Activated naive CD4-positive, alpha-beta T cell treated with anti-CD3 and anti-CD28 coated beads, Interleukin-2, amount 10 ng/mL, durations not matched to agents 7 days and 5 days (primary cell): ENCODE measurements around the gene BID.
"Not testable (repeated sequence)": the region's sequence is repeated elsewhere in the genome, so short reads cannot be mapped to it uniquely, and the experiment has no call there.

Source experiments
- CTCF ChIA-PET: fragments of 350-600 bp; sonication (Branson Sonifier 250); formaldehyde crosslinking; loops from one replicate; lab custom pipeline; 2021; ENCODE audit warnings: antibody characterized with exemption; lab: Charles Lee
- DNase-seq: peaks from one replicate; pipeline ENCODE4 v3.0.0-alpha.2; 2020
- H3K27ac Mint-ChIP-seq: one replicate; pipeline ENCODE4 v1.8.0; 2021; ENCODE audit warnings: mild to moderate bottlenecking, moderate library complexity, mixed read lengths
- H3K27me3 Mint-ChIP-seq: one replicate; pipeline ENCODE4 v1.8.0; 2021; ENCODE audit warnings: mild to moderate bottlenecking, mixed read lengths
- H3K36me3 Mint-ChIP-seq: one replicate; pipeline ENCODE4 v1.8.0; 2021; ENCODE audit warnings: mixed read lengths
- H3K4me1 Mint-ChIP-seq: one replicate; pipeline ENCODE4 v1.8.0; 2021; ENCODE audit warnings: mixed read lengths
- H3K4me3 Mint-ChIP-seq: one replicate; pipeline ENCODE4 v1.8.0; 2021; ENCODE audit warnings: mild to moderate bottlenecking, moderate library complexity, mixed read lengths
- H3K9me3 Mint-ChIP-seq: one replicate; pipeline ENCODE4 v1.8.0; 2021; ENCODE audit warnings: mixed read lengths

The BID gene

GRCh38 chr22:17717708-17718107 lies 56.6 kb downstream of the BID start:
- CTCF ChIA-PET: no interaction called here
- Mint-ChIP-seq H3K27ac (no peak overlapping the region), H3K36me3 (peaks cover 2% of the 10 kb centered on the region), H3K27me3 (no peaks in the 10 kb centered on the region), H3K9me3 (no peaks in the 10 kb centered on the region), H3K4me3 (no peak overlapping the region), H3K4me1 (peaks cover 4% of the 10 kb centered on the region)
- DNase-seq: no peak

GRCh38 chr22:17716529-17716928 lies 57.7 kb downstream of the BID start:
- CTCF ChIA-PET: no interaction called here
- peaks cover 4% of the 10 kb centered on the region for H3K4me1 Mint-ChIP-seq
- DNase-seq: no peak
- no peaks in the 10 kb centered on the region for H3K27me3 Mint-ChIP-seq
- peaks cover 3% of the 10 kb centered on the region for H3K36me3 Mint-ChIP-seq
- H3K4me3 Mint-ChIP-seq: no peak overlapping the region
- H3K9me3 Mint-ChIP-seq: no peaks in the 10 kb centered on the region
- H3K27ac Mint-ChIP-seq: no peak overlapping the region

GRCh38 chr22:17712441-17712840 lies 61.8 kb downstream of the BID start:
- H3K4me3 Mint-ChIP-seq: no peak overlapping the region
- H3K36me3 Mint-ChIP-seq: peaks cover 6% of the 10 kb centered on the region
- no peak for DNase-seq
- CTCF ChIA-PET: interaction anchor here (0.9 kb wide), 1 partner anchor 12 kb away, joined by 4 read pairs; no protein-coding TSS in a partner anchor
- peaks cover 4% of the 10 kb centered on the region for H3K4me1 Mint-ChIP-seq
- H3K9me3 Mint-ChIP-seq: no peaks in the 10 kb centered on the region
- H3K27me3 Mint-ChIP-seq: no peaks in the 10 kb centered on the region
- no peak overlapping the region for H3K27ac Mint-ChIP-seq

GRCh38 chr22:17710023-17710422 lies 64.2 kb downstream of the BID start:
- DNase-seq: no peak
- CTCF ChIA-PET: no interaction called here
- Mint-ChIP-seq H3K4me3 (no peak overlapping the region), H3K9me3 (no peaks in the 10 kb centered on the region), H3K27me3 (no peaks in the 10 kb centered on the region), H3K4me1 (peaks cover 18% of the 10 kb centered on the region), H3K36me3 (peaks cover 15% of the 10 kb centered on the region), H3K27ac (peak overlapping the region; percentile 28)

GRCh38 chr22:17707526-17707925 lies 66.7 kb downstream of the BID start:
- Mint-ChIP-seq H3K4me1 (peaks cover 18% of the 10 kb centered on the region), H3K4me3 (no peak overlapping the region), H3K27ac (no peak overlapping the region), H3K36me3 (peaks cover 21% of the 10 kb centered on the region), H3K9me3 (no peaks in the 10 kb centered on the region), H3K27me3 (no peaks in the 10 kb centered on the region)
- CTCF ChIA-PET: interaction anchor here (1.0 kb wide), 1 partner anchor 79 kb away, joined by 4 read pairs; no protein-coding TSS in a partner anchor
- DNase-seq: no peak

GRCh38 chr22:17706947-17707346 lies 67.3 kb downstream of the BID start:
- Mint-ChIP-seq H3K4me1 (peaks cover 18% of the 10 kb centered on the region), H3K4me3 (no peak overlapping the region), H3K9me3 (no peaks in the 10 kb centered on the region), H3K36me3 (peaks cover 23% of the 10 kb centered on the region), H3K27ac (peak overlapping the region; percentile 94), H3K27me3 (no peaks in the 10 kb centered on the region)
- CTCF ChIA-PET: interaction anchor here (1.0 kb wide), 1 partner anchor 79 kb away, joined by 4 read pairs; no protein-coding TSS in a partner anchor
- no peak for DNase-seq

GRCh38 chr22:17705951-17706900 lies 68.0 kb downstream of the BID start:
- Mint-ChIP-seq H3K9me3 (no peaks in the 10 kb centered on the region), H3K36me3 (peaks cover 21% of the 10 kb centered on the region), H3K4me1 (peaks cover 18% of the 10 kb centered on the region), H3K27ac (peak overlapping the region; percentile 94), H3K27me3 (no peaks in the 10 kb centered on the region), H3K4me3 (peak overlapping the region; percentile 59)
- CTCF ChIA-PET: interaction anchor here (1.0 kb wide), 1 partner anchor 80 kb away, joined by 4 read pairs; no protein-coding TSS in a partner anchor
- peak; percentile 56 for DNase-seq

GRCh38 chr22:17705546-17705945 lies 68.7 kb downstream of the BID start:
- Mint-ChIP-seq H3K4me1 (peaks cover 18% of the 10 kb centered on the region), H3K4me3 (no peak overlapping the region), H3K27ac (peak overlapping the region; percentile 42), H3K36me3 (peaks cover 21% of the 10 kb centered on the region), H3K9me3 (no peaks in the 10 kb centered on the region), H3K27me3 (no peaks in the 10 kb centered on the region)
- CTCF ChIA-PET: no interaction called here
- DNase-seq: no peak

GRCh38 chr22:17703811-17704210 lies 70.5 kb downstream of the BID start:
- CTCF ChIA-PET: no interaction called here
- no peak for DNase-seq
- H3K27ac Mint-ChIP-seq: no peak overlapping the region
- no peaks in the 10 kb centered on the region for H3K9me3 Mint-ChIP-seq
- peaks cover 20% of the 10 kb centered on the region for H3K36me3 Mint-ChIP-seq
- H3K4me1 Mint-ChIP-seq: peaks cover 20% of the 10 kb centered on the region
- no peaks in the 10 kb centered on the region for H3K27me3 Mint-ChIP-seq
- no peak overlapping the region for H3K4me3 Mint-ChIP-seq

- no peaks in the 10 kb centered on the region for H3K27me3 Mint-ChIP-seq
- no peak for DNase-seq
- CTCF ChIA-PET: no interaction called here
- no peaks in the 10 kb centered on the region for H3K9me3 Mint-ChIP-seq
- H3K27ac Mint-ChIP-seq: no peak overlapping the region
- H3K4me1 Mint-ChIP-seq: peaks cover 10% of the 10 kb centered on the region
- no peak overlapping the region for H3K4me3 Mint-ChIP-seq
- H3K36me3 Mint-ChIP-seq: peaks cover 22% of the 10 kb centered on the region
Measured at GRCh38 chr22:17700778-17701177, 73.5 kb downstream of the BID start.

- Mint-ChIP-seq H3K4me3 (no peak overlapping the region), H3K9me3 (no peaks in the 10 kb centered on the region), H3K4me1 (peaks cover 10% of the 10 kb centered on the region), H3K36me3 (peaks cover 18% of the 10 kb centered on the region), H3K27me3 (no peaks in the 10 kb centered on the region), H3K27ac (no peak overlapping the region)
- CTCF ChIA-PET: no interaction called here
- DNase-seq: no peak
Measured at GRCh38 chr22:17699696-17700340, 74.5 kb downstream of the BID start.

- CTCF ChIA-PET: no interaction called here
- H3K27me3 Mint-ChIP-seq: no peaks in the 10 kb centered on the region
- no peaks in the 10 kb centered on the region for H3K9me3 Mint-ChIP-seq
- H3K4me1 Mint-ChIP-seq: peaks cover 14% of the 10 kb centered on the region
- DNase-seq: no peak
- no peak overlapping the region for H3K27ac Mint-ChIP-seq
- peaks cover 20% of the 10 kb centered on the region for H3K36me3 Mint-ChIP-seq
- H3K4me3 Mint-ChIP-seq: no peak overlapping the region
Measured at GRCh38 chr22:17698948-17699347, 75.3 kb downstream of the BID start.

- H3K4me1 Mint-ChIP-seq: peaks cover 14% of the 10 kb centered on the region
- H3K27me3 Mint-ChIP-seq, H3K9me3 Mint-ChIP-seq, H3K4me3 Mint-ChIP-seq, DNase-seq, H3K27ac Mint-ChIP-seq, CTCF ChIA-PET: not testable (repeated sequence)
- peaks cover 17% of the 10 kb centered on the region for H3K36me3 Mint-ChIP-seq
Measured at GRCh38 chr22:17698276-17698675, 76.0 kb downstream of the BID start.

GRCh38 chr22:17697196-17697595 lies 77.1 kb downstream of the BID start:
- Mint-ChIP-seq H3K36me3 (peaks cover 16% of the 10 kb centered on the region), H3K4me1 (peaks cover 14% of the 10 kb centered on the region)
- DNase-seq, CTCF ChIA-PET, H3K9me3 Mint-ChIP-seq, H3K4me3 Mint-ChIP-seq, H3K27ac Mint-ChIP-seq, H3K27me3 Mint-ChIP-seq: not testable (repeated sequence)
